GM21360 (cell line): Measurements from ENCODE around the gene CNIH3.

ENCODE experiments used
- ATAC-seq: cut with Tn5 transposase; IDR thresholded peaks from one replicate; pipeline ENCODE4 v1.9.1; 2021; ENCODE audit warnings: mild to moderate bottlenecking, moderate library complexity; ENCODE audit not compliant: unreplicated experiment

The CNIH3 gene

GRCh38 chr1:224613486-224613885 lies 2.6 kb upstream of the CNIH3 start:
- ATAC-seq = no peak

- ATAC-seq = no peak
These were observed 766 bp downstream of the CNIH3 start for GRCh38 chr1:224616756-224617409.

DNA sequence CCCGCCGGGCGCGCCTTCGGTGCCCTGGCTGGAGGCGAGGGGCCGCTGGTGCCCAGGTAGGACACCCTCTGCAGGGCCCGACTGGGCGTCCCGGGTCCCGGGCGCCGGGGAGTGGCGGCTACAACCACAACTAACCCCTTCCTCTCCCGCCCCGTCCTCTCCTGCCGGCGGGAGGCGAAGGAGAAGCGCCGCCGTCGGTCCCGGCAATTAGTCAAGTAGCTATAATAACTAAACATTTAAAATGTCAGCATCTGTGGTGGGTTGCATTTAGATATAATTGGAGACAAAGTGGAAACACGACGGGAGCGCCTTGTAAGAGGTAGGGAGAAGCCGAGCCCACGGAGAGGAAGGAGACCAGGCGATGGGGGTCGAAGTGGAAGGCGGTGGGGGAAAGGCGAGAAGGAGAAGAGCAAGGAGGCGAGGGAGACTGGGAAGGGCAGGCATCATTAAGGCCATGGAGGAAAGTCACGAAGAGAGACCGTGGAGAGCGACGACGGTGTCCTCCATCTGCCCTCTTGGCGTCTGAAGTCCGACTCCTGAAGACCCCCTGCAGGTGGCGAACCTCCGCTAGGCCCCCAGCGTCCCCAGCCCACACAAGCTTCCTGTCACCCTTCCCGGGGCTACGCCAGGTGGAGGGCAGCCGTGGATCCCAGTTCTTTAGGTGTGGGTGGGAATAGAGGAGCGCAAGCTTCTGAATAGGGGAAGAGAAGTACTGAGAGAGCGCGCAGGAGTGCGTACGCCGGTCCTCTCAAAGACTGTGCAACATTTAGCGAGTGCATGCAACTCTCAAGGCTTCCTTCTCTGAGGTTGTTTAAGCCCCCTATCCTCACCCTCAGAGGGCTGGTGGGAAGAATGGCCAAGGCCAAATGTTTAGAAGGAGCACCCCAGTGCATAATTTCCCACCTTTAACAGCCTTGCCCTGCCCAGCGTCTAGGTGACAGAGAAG lies 1.6 kb downstream of the CNIH3 start:
- no peak for ATAC-seq

DNA sequence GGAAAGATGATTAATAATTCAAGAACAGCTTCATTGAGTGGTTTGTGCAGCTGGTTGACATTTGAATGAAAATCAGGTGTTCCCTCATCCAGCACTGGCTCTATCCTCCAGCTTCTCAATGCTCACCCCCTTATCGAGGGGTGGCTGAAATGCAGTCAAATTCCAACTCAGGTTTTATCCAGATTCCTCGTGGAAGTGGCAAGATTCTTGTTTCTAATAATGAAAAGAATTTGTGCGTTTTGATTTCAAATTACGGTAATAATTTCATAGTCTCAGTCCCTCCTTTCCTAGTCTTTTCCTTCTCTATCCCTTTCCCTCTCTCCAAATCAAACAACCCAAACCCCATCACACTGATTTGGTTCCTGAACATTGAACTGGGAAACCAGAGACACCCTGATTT lies 3.1 kb downstream of the CNIH3 start:
- no peak for ATAC-seq

GRCh38 chr1:224620105-224620504 lies 4.0 kb downstream of the CNIH3 start:
- no peak for ATAC-seq

DNA sequence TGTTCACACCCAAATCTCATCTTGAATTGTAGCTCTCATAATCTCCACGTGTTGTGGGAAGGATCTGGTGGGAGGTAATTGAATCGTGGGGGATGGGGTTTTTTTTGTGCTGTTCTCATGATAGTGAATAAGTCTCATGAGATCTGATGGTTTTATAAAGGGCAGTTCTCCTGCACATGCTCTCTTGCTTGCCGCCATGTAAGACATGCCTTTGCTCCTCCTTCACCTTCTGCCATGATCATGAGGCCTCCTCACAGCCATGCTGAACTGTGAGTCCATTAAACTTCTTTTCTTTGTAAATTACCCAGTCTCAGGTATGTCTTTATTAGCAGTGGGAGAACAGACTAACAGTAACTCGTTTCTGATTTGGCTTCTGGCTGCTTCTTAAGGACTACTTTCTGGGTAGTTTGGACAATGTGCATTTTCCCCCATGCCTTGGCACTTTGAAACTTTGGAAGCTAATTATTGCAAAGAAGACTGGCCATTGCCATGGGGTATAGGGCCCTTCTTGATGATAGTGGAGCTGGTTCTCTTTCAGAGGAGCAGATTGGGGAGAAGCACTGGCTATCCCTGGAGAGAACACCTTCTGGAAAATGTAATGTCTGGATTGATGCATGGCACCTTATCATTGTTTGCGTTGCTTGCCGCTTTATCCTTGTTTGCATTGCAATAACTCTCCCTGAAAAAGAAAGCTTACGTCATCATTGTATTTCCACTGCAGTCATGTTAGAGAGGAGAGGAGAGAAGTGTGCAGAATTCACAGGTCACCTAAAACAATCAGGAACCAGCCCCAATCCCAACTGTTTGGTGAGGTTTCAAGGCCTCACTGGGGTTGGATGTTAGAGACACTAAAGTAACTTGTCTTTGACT lies 5.9 kb downstream of the CNIH3 start:
- ATAC-seq = no peak

DNA sequence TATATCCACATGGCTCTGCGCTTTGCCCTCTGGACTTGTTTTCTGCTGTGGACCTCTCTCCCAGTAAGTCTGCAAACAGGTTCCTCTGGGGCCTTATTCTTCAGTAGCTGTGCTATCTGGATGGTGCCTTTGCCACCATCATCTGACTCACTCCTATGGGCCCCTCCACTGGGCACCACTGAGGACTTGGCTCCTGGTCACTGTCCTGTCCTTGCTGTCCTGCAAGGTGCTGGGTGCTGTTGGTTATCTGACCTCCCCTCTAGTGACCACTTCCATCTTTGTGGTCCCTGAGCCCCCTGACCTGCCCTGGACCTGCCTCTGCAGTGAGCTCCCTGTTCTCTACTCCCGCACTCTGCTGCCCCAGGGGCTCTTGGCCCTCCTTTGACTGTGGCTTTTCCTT lies 6.7 kb downstream of the CNIH3 start:
- no peak for ATAC-seq

DNA sequence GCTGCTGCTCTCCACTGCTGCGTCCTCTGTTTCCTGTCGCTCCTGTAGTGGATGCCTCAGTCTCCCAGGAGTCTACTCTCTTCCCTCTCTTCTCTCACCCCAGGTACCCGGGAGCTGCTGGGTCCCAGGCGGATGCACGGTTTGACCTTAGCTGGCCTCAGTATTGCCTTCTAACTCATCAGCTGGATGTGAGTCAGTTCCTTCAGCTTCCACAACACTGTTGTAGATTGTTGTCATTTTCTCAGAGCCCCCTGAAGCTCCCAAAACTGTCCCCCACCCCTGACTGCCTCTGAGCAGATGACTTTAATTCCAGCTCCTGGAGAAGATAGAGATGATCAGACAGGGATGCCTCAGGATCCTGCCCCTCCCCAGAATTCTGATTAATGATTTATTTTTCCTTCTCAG lies 7.2 kb downstream of the CNIH3 start:
- ATAC-seq = no peak

- peak; percentile 70 for ATAC-seq
These were observed 7.7 kb downstream of the CNIH3 start for GRCh38 chr1:224623743-224624333.

DNA sequence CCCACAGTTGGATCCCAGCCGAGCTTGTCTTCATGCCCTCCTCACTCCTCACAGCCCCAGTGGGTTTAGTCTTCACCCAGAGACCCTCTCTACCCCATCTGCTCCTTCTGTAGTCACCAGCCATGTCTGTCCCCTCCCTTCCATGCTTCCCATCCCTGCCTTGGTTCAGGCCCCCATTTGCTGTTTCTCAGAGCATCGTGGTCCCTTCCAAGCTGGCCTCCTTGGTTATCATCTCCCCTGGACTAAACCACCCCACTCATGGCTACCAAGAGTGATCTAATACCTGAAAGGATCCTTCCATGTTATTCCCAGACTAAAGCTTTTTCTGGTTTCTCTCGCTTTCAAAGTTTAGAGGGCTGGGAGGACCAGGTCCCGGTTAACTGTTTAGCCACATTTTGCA lies 8.3 kb downstream of the CNIH3 start:
- no peak for ATAC-seq

DNA sequence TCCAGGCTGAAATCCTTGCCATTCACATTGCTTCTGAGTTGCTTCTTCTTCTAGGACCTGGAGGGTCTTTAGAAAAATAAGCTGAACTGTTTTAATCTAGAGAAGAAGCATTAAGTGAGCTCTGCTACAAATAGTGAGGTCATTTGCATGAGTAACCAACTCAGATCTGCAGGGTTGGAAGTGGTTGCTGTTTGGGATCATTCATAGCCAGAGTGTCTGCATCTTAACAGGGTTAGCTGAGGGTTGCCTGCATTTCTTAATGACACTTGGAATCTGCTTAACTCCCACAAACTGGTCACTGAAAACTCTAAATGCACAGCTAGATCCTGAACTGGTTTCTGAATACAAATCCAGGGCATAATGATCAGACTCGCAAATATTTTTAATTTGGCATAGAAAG lies 9.9 kb downstream of the CNIH3 start:
- ATAC-seq = no peak

DNA sequence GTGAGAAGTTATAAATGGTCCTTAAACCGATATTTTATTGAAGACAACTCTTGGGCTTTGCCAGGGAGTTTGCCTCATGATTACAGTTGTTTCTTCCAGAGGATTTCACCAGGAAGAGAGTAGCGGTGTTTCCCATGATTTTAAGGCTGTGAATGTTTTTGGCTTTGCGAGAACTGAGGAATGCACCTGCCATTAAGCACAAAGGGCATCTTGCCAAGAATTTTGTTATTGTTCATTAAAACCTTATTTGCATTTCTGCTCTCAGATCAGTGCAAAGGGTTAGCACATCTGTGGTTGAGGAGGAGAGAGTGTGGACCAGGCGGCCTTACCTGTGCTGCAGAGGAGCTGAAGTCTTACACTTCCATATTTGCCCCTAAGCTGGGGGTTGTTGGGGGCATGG lies 13.8 kb downstream of the CNIH3 start:
- ATAC-seq = no peak

DNA sequence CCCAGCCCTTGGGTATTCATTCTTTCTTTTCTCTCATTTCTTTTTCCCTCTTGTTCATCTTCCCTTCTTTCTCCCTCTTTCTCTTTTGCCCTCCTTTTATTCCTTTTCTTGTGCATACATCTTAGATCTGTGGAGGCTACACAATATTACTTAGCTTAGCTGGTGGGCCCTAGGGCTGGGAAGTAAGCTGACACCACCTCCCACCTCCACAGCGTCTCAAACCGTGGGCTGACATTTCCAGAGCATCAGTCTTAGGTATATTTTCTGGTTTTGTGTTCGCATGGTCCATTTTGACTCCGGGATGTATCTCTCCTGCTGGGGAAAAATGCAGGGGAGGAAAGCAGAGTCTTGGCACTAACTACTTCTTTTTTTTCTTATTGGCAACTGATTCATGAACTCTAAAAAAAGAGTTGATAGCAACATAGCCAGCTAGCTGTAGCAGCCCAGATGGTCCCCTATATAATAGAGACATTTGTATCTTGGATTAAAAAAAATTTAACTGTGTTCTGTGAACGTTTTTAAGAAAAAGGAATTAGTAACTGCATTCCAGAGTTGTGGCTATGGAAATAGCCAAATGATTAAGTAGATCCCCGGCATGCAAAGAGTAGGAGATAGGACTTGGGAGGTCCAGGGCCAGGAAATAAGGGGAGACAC lies 15.5 kb downstream of the CNIH3 start:
- no peak for ATAC-seq

- no peak for ATAC-seq
These were observed 16.3 kb downstream of the CNIH3 start for GRCh38 chr1:224632381-224632871.

GRCh38 chr1:224632921-224633321 lies 16.8 kb downstream of the CNIH3 start:
- ATAC-seq = no peak

DNA sequence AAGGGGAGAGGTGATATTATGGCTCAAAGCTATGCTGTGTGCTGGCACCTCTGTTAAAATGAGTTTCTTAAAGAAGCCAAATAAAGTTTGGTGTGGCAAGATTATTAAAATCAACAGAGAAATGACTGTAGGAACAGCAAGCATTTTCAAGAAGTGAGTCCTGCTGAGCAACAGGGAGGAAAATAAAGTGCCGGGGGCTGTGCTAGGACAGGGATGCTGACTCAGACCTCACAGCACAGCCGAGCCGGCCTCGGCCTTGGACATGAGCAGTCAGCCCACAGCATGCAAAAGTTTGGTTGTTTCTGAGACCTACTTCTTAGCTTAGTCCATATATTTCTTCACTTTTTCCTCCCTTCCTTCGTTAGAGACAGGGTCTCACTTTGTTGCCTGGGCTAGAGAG lies 19.2 kb downstream of the CNIH3 start:
- no peak for ATAC-seq

DNA sequence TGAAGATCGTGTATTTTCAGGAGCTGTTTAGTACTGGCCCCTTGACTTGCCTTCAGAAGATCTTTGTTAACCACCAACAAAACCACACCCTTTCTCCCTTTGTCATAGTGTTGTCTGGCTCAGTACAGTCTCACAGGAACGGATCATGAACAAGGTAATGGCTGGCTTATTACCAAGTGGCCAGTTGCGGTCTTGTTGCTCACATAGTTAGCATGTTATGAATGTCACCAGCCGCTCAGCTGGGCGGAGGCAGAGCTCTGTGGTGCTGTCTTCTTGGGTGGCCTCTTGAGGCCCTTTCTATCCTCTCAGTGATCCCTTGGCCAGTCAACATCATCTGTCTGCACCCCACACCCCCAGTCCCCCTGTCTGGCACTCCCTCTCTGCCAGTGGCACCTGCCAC lies 21.4 kb downstream of the CNIH3 start:
- ATAC-seq = no peak

- no peak for ATAC-seq
These were observed 21.8 kb downstream of the CNIH3 start for GRCh38 chr1:224637936-224638335.

DNA sequence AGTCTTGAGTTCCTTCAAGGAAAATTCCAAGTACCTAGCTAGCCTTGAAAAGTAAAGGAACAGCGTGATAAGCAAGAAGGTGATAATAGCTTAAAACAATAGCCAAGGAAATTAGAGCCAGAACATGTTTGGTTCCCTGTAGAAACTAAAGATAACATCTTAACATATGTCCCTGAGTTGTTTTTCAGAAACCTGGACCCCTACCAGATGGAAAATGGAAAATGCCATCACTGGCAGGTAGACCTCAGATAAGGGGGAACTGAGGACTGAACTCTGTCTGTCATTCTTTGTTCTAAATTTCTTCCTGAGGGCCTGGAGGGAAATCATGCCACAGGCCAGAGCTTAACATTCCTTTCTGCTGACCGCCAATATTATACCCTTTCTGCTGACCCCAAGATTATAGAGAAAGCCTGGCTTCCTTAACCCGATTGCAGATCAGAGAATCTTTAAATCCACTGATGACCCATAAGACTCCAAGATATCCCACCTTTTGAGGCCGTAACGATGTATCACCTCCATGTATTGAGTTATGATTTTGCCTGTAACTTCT lies 23.4 kb downstream of the CNIH3 start:
- ATAC-seq = no peak

DNA sequence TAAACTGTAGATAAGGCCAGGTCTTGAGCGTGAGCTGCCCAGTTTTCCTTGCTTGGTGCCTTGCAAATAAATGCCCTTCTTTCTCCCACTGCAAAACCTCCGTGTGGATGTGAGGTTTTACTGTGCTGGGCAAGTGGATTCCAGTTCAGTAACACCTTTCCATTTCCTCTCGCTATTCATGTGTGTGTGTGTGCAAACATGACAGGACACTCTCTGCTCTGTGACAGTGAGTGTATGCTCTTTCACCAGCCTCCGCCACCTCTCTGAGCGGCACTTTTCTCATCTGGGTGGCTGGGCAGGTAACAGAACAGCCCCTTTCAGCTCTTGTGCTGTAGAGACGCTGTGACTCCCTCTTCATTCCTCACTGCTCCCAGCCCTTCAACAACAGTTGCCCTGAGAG lies 23.9 kb downstream of the CNIH3 start:
- no peak for ATAC-seq
